Left lung (tissue), 10 donors: ENCODE results near the gene WWOX. TPM values are rescaled to one million over a fixed set of nuclear protein-coding genes. Genes with fewer than 3 reads are reported as not detected.

Experiments
- ATAC-seq: fragments of 200-7000 bp; cut with Tn5 transposase; one replicate; pipeline ENCODE4 v1.9.1; 2020; ENCODE audit warnings: moderate library complexity
- DNase-seq, 4 donors: peaks; one replicate each; pipeline ENCODE4 v3.0.0-alpha.2; 2013 to 2020
- H3K27ac ChIP-seq, 2 donors: fragments of 200-600 bp; sonication (generic) in 1 of 2; one replicate each; pipeline versions ENCODE4 v1.5.0 to v1.8.0; 2020 to 2021
- H3K27me3 ChIP-seq, 2 donors: fragments of 200-600 bp; sonication (generic) in 1 of 2; one replicate each; pipeline versions ENCODE4 v1.5.0 to v1.8.0; 2020 to 2021
- H3K36me3 ChIP-seq, 2 donors: fragments of 200-600 bp; sonication (generic) in 1 of 2; one replicate each; pipeline versions ENCODE4 v1.5.0 to v1.8.0; 2020 to 2021
- H3K4me1 ChIP-seq, 2 donors: fragments of 200-600 bp; one replicate each; pipeline ENCODE4 v1.8.0; 2021
- H3K4me3 ChIP-seq, 2 donors: fragments of 200-600 bp; sonication (generic) in 1 of 2; one replicate each; pipeline versions ENCODE4 v1.5.0 to v1.8.0; 2020 to 2021; ENCODE audit warnings: mild to moderate bottlenecking in 1 of 2
- H3K9me3 ChIP-seq, 2 donors: fragments of 200-600 bp; sonication (generic) in 1 of 2; one replicate each; pipeline versions ENCODE4 v1.5.0 to v1.8.0; 2020 to 2021
- intact Hi-C, 2 donors: fragments of 100-400 bp; cut with DNase I; formaldehyde crosslinking; loops; one replicate each; pipeline versions ENCODE4 v1.11.2 to v1.14.2; 2022
- polyA plus RNA-seq, 6 donors: library from polyadenylated mRNA; unstranded; fragments of 120-200 nt; gene quantifications; one replicate each; pipeline ENCODE4 v1.2.1, GENCODE V29; 2013; ENCODE audit not compliant: insufficient read length in 6 of 6
- total RNA-seq, 2 donors: library from RNA; stranded (reverse); fragmentation: NEBNext Ultra II Directional; extraction: Animal tissue kit (Norgen Biotek cat#: 25700); gene quantifications; one replicate each; pipeline ENCODE4 v1.2.1, GENCODE V29; 2021
- TF ChIP-seq, protein P1 (sequence below), 2 donors: fragments of 200-600 bp; sonication (generic) in 1 of 2; IDR thresholded peaks; one replicate each; pipeline versions ENCODE4 v1.5.0 to v1.8.0; 2021; ENCODE audit warnings: antibody characterized with exemption in 2 of 2
- donor health status: DM: no; HTN: yes; CAD: no.
- donor health status: DM: no; HTN: no; CAD: no.

The WWOX gene
- total and polyA plus RNA-seq, 8 donors = 17.2 to 40.3 (median 30.8) TPM

DNA sequence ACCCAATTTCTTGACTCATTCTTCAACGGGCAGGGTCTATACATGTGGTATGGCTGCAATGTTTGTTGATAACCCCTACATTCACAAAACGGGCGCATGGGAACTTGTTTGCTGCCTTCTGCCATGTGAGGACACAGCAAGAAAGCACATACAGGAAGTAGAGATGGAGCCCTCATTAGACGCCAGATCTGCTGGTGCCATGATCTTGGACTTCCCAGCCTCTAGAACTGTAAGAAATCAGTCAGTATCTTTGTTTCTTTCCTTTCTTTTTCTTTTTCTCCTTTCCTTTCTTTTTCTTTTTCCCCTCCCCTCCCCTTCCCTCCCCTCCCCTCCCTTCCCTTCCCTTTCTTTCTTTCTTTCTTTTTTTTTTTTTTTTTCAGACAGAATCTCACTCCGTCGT lies 165.2 kb downstream of the WWOX start:
- no peak for ATAC-seq
- Histone ChIP-seq H3K36me3 (no peaks in the 10 kb centered on the region), H3K9me3 (peaks cover 0 to 3% of the 10 kb centered on the region in 2 donors), H3K4me1 (no peaks in the 10 kb centered on the region), H3K27me3 (no peaks in the 10 kb centered on the region), H3K27ac (no peak overlapping the region), H3K4me3 (no peak overlapping the region)
- intact Hi-C loops = no loop called here
- DNase-seq = no peak
- TF ChIP-seq, protein P1, sequence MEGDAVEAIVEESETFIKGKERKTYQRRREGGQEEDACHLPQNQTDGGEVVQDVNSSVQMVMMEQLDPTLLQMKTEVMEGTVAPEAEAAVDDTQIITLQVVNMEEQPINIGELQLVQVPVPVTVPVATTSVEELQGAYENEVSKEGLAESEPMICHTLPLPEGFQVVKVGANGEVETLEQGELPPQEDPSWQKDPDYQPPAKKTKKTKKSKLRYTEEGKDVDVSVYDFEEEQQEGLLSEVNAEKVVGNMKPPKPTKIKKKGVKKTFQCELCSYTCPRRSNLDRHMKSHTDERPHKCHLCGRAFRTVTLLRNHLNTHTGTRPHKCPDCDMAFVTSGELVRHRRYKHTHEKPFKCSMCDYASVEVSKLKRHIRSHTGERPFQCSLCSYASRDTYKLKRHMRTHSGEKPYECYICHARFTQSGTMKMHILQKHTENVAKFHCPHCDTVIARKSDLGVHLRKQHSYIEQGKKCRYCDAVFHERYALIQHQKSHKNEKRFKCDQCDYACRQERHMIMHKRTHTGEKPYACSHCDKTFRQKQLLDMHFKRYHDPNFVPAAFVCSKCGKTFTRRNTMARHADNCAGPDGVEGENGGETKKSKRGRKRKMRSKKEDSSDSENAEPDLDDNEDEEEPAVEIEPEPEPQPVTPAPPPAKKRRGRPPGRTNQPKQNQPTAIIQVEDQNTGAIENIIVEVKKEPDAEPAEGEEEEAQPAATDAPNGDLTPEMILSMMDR (IDR thresholded peaks at IDR 0.05) = no peak

DNA sequence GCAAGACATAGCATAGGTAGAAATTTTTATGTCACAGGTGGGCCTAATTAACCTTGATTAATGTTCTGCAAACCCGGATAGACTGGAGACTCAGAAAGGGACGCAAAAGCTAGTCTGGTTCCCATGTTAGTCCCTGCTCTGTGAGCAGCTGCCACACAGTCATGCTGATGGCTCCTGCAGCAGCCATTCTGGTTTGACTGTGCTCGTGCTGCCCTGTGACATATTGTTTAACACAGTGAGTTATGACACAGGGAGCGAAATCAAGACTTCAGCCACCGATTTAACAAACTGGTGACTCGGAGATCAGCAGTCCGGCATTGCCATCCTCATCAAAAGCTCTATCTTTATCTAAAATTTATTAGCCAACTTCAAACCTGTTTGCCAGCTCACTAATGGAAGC lies 169.8 kb downstream of the WWOX start:
- DNase-seq = no peak
- Histone ChIP-seq H3K4me3 (no peak overlapping the region), H3K9me3 (peaks cover 0 to 3% of the 10 kb centered on the region in 2 donors), H3K36me3 (no peaks in the 10 kb centered on the region), H3K27me3 (no peaks in the 10 kb centered on the region), H3K4me1 (no peaks in the 10 kb centered on the region), H3K27ac (no peak overlapping the region)
- intact Hi-C loops = no loop called here
- TF ChIP-seq, protein P1 (IDR thresholded peaks at IDR 0.05) = no peak
- no peak for ATAC-seq

DNA sequence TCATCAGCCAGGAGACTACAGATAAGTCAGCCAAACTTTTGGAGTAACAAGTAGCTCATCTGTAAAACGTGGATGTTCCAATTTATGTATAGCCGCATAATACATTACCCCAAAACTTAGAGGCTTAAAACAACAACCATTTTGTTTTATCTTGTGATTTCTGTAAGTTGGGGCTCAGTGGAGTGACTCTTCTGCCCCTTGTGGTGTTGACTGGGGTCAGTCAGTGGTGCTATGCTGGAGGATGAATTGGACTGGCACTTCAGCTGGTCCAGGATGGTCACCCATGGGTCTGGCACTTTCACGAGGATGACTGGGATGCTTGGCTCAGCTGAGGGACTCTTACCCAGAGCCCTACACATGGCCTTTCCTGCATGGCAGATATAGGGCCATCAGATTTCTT lies 172.5 kb downstream of the WWOX start:
- Histone ChIP-seq H3K9me3 (no peaks in the 10 kb centered on the region), H3K27ac (no peak overlapping the region), H3K4me1 (no peaks in the 10 kb centered on the region), H3K4me3 (no peak overlapping the region), H3K36me3 (no peaks in the 10 kb centered on the region), H3K27me3 (no peaks in the 10 kb centered on the region)
- TF ChIP-seq, protein P1 (IDR thresholded peaks at IDR 0.05) = no peak
- DNase-seq (no peak), ATAC-seq (no peak)
- intact Hi-C loops = no loop called here

DNA sequence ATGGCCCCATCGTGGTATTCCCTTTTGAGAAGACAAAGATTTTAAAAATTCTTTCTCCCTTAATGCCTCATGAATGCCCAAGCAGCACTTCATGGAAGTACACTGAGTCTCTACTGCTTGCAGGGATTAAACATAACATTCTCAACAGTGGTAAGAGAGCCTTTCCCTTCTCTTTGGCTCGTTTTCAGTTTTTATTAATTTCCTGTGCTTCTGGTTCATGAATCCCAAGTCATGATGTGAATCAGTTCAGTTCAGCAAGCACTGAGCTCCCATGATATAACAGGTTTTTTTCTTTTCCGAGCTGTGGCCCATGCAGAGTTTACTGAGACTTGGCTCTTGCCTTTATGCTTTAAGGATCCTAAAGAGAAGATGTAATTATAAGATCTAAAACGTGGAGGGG lies 175.3 kb downstream of the WWOX start:
- DNase-seq (no peak), ATAC-seq (no peak)
- TF ChIP-seq, protein P1 (IDR thresholded peaks at IDR 0.05) = no peak
- Histone ChIP-seq H3K4me1 (no peaks in the 10 kb centered on the region), H3K9me3 (no peaks in the 10 kb centered on the region), H3K27me3 (no peaks in the 10 kb centered on the region), H3K4me3 (no peak overlapping the region), H3K36me3 (no peaks in the 10 kb centered on the region), H3K27ac (no peak overlapping the region)
- intact Hi-C loops = no loop called here

DNA sequence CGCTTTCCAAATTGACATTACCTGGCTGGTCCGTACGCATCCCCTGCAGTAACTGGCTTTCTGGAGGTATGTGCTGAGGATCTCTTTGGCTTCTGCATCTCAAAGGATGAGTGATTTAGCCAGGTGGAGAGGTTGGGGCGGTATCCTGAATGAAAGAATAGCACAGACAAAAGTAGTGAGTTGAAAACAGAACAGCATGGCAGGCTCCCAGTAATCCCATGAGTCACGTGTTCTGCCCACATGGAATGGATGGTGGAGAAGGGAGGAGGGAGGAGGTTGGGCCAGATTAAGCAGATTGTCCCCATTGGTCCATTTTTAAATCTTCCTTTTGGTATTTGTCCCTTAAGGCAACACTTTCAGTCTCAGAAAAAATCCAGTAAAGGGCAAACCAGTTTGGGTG lies 176.0 kb downstream of the WWOX start:
- Histone ChIP-seq H3K27ac (no peak overlapping the region), H3K4me1 (no peaks in the 10 kb centered on the region), H3K27me3 (no peaks in the 10 kb centered on the region), H3K36me3 (no peaks in the 10 kb centered on the region), H3K4me3 (no peak overlapping the region), H3K9me3 (no peaks in the 10 kb centered on the region)
- no peak for ATAC-seq
- TF ChIP-seq, protein P1 (IDR thresholded peaks at IDR 0.05) = no peak
- intact Hi-C loops = no loop called here
- DNase-seq = no peak
